ENCODE results near the gene PURA.

Gene PURA

GRCh38 chr5:140113699-140114263 is at the start of gene PURA:
Gene PURA (plus strand): TSS chr5:140114109. CDS start chr5:140114182, 73 bp downstream.
- DNase-seq: peak; percentile 96

GRCh38 chr5:140072812-140073211 is 41.1 kb upstream of the PURA start:
- DNase-seq: no peak

GRCh38 chr5:140073296-140073695 is 40.6 kb upstream of the PURA start:
- no peak for DNase-seq

GRCh38 chr5:140075371-140075770 is 38.5 kb upstream of the PURA start:
- DNase-seq: peak; percentile 6

GRCh38 chr5:140076142-140076541 is 37.8 kb upstream of the PURA start:
- no peak for DNase-seq

- no peak for DNase-seq
Observed at GRCh38 chr5:140076788-140077187, 37.1 kb upstream of the PURA start.

GRCh38 chr5:140083120-140083519 is 30.8 kb upstream of the PURA start:
- no peak for DNase-seq

GRCh38 chr5:140083650-140084049 is 30.3 kb upstream of the PURA start:
- no peak for DNase-seq

GRCh38 chr5:140084541-140084940 is 29.4 kb upstream of the PURA start:
- DNase-seq: no peak

GRCh38 chr5:140090251-140090650 is 23.7 kb upstream of the PURA start:
- no peak for DNase-seq

GRCh38 chr5:140093179-140093578 is 20.7 kb upstream of the PURA start:
- DNase-seq: no peak

GRCh38 chr5:140093866-140094265 is 20.0 kb upstream of the PURA start:
- DNase-seq: no peak

- no peak for DNase-seq
Observed at GRCh38 chr5:140094889-140095288, 19.0 kb upstream of the PURA start.

GRCh38 chr5:140101179-140101578 is 12.7 kb upstream of the PURA start:
- no peak for DNase-seq

- no peak for DNase-seq
Observed at GRCh38 chr5:140103154-140103553, 10.8 kb upstream of the PURA start.

- no peak for DNase-seq
Observed at GRCh38 chr5:140104100-140104499, 9.8 kb upstream of the PURA start.

- DNase-seq: peak; percentile 24
Observed at GRCh38 chr5:140106101-140106500, 7.8 kb upstream of the PURA start.

GRCh38 chr5:140106805-140107311 is 7.1 kb upstream of the PURA start:
- no peak for DNase-seq

GRCh38 chr5:140107312-140108092 is 6.4 kb upstream of the PURA start:
- DNase-seq: peak; percentile 95

GRCh38 chr5:140108093-140109017 is 5.6 kb upstream of the PURA start:
- peak; percentile 65 for DNase-seq

GRCh38 chr5:140109018-140109758 is 4.7 kb upstream of the PURA start:
- DNase-seq: peak; percentile 40

Measured in NCI-H69 (cell line).